Medulla oblongata (tissue), 1 donor: ENCODE measurements around the gene ATP4B.

Source experiments
- DNase-seq: peaks from one replicate; pipeline ENCODE4 v3.0.0-alpha.2; 2015; ENCODE audit errors: extremely low spot score

Gene ATP4B

DNA sequence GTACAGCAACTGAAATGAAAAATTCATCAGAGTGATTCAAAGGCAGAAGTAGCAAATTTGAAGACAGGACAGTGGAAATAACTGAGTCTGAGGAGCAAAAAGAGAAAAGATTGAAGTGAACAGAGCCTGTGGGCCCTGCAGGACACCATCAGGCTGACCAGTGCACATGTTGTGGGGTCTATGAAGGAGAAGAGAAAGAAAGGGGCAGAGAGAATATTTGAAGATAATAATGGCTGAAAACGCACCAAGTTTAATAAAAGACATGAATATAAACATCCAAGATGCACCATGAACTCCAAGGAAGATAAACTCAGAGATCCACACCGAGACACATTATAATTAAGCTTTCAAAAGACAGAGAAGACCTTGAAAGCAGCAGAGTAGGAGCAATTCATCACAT lies 15.4 kb downstream of the ATP4B start:
- DNase-seq: no peak

DNA sequence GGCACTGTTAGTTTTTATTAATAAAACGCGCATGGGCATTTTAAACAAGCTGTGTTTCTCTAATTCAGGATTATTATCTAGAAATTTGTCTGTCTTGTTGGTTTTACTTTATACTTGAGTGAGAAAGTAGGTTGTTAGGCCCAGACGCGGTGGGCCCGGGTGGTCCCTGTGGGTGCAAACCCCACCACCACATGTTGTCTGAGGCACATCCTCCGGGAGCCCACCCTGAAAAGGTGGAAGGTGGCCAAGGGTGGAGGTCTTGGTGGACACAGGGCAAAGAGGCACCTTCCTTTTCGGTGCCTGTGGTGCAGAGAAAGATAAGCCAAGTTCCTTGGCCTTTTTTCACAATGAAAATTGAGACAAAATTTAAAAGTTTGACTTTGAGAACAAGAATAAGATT lies 16.6 kb downstream of the ATP4B start:
- no peak for DNase-seq

DNA sequence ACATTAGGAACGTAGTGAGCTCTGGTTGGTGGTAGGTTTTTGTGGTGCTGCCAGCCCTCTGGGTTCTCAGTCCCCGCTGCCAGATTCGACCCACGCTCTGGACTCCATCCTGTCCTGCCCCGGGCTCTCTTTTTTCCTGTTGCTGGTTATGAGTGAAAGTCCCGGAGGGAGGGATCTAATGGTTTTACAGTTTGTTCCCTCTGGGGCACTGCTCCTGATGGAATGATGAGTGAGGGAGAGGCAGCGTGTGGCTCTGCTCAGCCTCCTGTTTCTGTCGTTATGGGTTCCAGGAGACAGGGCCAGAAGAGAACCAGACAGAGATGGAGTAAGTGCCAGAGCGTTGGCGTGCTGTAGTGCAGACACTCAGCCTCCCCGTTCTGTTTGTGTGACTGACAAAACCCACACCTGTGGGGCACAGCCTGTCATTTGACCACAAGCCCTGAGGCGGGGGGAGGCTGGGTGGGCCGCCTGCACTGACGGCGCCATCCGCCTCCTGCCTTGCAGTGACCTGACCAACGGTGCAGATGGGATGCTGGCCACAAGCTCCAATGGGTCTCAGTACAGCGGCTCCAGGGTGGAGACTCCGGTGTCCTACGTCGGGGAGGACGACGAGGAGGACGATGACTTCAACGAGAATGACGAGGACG lies 18.3 kb downstream of the ATP4B start:
- no peak for DNase-seq

DNA sequence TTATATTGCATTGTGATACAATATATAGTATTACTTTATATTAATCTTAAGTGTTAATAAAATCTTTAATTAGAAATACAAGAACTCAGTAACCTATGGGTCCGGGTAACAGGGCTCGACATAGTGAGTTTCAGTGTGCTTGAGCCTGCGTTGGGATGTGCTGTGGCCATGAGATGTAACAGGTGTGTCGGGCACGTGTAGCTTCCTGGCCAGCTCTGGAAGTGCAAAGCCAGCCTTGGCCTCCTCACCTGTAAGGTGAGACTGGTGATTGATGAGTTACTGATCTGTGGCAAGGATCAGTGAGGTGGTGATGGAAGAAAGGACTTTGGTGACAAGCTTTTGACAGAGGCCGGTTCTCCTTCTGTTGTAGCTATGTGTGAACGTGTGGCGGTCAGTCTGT lies 19.2 kb downstream of the ATP4B start:
- DNase-seq: no peak

DNA sequence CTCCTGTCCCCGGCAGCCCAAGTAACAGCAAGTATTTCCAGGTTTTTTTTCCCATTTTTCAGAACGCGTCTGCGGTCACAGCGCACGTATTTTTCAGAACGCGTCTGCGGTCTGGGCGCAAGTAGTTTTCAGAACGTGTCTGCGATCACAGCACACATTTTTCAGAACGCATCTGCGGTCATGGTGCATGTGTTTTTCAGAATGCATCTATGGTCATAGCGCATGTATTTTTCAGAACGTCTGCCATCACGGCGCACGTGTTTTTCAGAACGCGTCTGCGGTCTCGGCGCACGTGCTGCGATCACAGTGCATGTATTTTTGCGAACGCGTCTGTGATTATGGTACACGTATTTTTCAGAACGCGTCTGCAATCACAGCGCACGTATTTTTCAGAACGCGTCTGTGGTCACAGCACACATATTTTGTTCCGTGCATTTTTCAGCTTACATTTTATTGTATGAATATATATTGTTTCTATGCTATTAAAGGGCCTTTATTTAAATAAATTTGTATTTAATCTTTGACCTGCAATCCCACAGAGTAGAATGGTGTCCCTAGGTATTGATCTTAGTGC lies 19.7 kb downstream of the ATP4B start:
- DNase-seq: no peak

DNA sequence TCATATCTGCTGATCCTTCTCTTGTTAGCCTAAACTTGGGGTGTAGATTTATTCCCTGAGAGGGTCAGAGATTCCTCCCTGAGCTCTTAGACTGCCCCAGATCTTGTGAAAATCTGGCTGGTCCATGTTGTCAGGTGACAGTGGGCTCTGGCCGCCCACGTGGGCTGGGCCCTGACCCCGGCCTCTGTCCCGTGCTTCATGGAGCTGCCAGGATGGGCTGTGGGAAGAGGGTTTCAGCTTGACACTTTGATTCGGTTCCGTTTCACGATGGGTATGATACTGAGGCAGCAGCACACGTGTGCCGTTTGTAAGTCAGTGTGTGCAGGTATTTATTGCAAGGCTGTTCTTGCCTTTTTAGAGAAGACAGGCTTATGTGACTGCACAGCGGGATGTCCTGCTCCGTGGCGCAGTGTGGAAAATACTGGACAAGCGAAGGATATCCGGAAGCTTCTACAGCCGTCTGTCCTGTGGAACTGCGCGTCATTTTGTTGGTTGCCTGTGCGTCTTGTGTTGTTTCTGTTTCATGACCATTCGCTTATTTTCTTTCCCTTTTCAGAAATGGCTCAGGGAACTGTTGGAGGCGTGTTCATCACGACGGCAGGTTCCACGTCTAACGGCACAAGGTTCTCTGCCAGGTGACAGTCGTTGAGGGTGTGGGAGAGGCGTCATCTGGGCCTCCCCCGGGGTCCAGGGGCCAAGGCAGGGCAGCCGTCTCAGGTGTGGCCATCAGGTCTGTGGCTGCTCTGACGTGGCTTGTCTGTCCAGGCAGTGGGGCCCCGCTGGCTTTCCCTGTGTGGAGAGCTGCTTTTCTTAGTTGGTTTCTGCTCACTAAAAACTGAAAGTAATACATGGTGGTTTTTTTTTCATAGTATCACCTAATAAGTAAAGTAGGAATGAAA lies 20.5 kb downstream of the ATP4B start:
- DNase-seq: no peak

DNA sequence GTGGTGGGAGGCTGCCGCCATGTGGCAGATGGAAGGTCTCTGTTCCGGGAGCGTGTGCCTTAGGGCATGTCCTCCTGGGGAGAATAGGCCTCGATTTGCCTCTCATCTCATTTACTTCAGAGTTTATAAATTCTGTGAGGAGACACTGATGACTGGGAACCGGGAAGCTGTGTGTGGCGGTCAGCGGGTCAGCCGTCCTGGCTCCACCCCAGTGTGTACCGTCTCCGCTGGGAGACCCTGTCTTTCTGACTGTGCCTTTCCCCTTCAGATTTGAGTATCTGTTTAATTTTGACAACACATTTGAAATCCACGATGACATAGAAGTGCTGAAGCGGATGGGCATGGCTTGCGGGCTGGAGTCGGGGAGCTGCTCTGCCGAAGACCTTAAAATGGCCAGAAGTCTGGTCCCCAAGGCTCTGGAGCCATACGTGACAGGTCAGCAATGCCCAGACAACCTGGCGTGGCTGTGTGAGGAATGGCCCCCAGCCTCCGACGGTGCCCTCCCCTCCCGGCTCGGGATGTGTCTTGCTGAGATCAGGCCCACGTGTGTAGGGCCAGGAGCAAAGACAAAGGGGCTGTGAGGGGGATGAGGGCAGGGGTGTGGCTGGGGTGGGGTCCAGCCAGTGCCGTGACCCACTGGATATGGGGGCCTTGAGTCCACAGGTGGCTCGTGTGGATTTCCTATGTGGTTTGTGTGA lies 21.6 kb downstream of the ATP4B start:
- no peak for DNase-seq

DNA sequence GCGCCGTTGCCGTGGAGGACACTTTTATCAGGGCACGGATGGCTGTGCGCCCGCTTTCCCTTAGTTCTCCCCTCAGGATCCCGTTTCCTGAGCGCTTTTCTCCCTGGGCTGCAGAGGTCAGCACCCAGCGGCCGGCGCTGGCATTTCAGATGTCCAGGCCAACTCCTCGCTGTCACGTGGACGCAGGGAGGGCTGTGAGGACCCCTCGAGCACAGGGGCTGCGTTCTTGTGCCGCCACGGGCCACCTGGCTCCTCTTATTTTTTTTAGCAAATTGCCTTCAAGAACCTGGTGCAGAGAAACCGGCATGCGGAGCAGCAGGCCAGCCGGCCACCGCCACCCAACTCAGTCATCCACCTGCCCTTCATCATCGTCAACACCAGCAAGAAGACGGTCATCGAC lies 22.3 kb downstream of the ATP4B start:
- no peak for DNase-seq

DNA sequence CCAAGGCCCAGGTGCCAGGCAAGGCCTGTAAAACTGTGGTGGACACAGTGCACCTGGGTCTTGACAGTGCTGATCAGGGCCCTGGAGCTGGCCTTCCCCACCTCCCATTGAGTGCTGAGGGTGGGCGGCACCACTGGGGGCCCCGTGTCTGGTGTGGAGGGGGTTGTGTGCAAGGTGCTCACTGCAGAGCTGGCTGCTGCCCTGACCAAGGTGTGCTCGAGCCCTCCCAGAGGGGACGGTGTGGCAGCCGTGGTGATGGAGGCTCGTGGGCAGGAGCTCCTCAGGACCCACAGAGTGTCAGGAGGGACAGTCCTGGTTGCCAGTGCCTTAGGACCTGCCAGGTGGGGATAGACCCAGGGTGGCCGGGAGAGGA lies 23.0 kb downstream of the ATP4B start:
- no peak for DNase-seq

DNA sequence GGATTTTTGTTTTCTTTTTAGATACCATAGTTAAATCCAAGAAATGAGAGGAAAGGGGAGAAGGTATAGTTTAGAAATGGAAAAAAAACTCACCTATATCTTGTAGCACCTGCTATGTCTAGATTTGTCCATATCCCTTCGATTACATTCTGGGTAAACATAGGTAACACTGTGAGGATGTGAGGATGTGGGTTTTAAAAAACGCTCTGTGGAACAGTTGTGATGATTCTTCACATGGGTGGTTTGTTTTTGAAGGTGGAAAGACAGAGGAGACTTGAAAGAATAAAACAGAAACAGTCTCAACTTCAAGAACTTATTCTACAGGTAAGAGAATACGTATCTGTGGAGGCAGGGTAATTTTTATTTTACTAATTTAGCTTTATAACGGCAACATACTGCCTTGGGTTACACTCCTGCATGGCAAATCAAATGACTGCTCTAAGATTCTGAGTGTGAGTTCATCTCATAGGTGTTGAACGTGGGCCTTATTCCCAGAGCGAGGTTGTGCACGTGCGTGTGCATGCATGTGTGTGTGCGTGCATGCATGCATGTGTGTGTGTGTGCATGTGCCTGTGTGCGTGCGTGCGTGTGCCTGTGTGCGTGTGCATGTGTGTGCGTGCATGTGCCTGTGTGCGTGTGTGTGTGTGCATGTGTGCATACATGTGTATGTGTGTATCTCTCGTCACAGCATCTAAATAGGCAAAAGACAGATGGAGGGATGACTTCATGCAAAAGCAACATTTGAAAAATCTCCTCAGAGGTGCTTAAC lies 23.5 kb downstream of the ATP4B start:
- no peak for DNase-seq

DNA sequence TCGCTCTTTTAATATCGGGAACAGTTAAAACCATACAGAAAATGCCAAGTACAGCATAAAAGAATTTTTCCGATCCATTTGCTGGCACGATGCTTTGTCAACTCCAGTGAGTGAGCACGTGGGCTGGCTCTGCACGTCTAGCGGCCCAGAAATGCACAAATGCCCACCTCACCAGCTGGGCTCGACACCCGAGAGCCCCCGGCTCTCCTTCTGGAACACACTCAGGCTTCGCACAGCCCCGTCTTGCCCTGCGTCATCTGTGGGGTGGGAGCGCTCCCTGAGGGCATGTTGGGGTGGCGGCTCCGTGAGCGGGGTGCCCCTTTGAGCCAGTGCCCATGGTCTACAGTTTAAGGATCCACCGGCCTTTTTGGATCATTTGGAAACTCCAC lies 24.5 kb downstream of the ATP4B start:
- DNase-seq: no peak

DNA sequence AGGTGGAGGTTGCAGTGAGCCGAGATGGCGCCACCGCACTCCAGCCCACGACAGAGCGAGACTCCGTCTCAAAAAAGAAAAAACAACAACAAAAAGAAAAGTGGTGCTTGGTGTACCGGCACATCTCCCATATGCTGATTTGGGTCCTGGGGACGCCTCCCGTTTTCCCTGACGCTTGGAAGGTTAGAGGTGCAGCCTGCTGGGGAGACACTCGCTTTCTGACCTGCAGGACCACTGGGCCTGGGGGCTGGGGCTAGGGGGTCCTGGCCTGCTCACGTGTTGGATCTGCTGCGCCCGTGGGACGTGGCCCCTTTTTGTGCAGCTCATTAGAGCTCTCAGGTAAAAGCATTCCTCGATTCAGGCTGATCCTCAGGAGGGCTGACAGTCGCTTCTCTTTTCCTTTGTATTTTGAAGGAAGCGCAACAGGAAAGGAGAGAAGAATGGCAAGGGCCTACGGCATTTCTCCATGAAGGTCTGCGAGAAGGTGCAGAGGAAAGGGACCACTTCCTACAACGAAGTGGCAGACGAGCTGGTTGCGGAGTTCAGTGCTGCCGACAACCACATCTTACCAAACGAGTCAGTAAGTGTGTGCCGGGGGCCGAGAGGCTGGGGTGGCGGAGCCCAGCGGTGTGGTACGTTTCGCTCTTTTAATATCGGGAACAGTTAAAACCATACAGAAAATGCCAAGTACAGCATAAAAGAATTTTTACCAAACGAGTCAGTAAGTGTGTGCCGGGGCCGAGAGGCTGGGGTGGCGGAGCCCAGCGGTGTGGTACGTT lies 25.1 kb downstream of the ATP4B start:
- no peak for DNase-seq

DNA sequence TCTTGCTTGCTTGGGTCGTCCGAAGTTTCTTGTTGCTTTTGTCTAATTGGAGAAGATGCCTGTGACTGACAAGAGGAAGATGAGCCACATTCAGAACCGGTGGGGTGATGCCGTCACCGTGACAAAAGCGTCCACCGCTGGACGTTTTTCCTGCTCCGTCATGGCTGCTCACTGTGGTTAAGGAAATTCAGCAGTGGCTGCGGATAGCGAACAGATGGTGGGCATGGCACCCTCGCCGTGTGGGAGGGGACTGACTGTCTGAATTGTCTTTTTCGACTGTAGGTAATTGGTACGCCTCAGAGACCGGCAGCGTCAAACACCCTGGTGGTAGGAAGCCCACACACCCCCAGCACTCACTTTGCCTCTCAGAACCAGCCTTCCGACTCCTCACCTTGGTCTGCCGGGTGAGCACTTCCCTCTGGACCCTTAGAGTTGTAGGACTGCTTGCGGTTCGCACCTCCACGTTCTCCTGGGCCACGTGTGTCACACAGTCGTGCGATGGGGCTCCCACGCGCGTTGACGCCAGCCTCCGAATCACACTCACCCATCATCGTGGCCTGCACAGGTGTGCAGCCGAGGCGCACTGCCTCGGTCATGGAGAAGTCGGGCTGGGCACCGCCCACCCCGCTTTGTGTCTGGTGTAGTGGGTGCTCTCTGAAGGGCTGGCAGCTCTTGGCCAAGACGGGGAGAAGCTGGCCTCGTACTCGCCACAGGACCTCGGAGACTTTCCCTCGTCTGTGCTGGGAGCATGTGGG lies 26.5 kb downstream of the ATP4B start:
- no peak for DNase-seq

DNA sequence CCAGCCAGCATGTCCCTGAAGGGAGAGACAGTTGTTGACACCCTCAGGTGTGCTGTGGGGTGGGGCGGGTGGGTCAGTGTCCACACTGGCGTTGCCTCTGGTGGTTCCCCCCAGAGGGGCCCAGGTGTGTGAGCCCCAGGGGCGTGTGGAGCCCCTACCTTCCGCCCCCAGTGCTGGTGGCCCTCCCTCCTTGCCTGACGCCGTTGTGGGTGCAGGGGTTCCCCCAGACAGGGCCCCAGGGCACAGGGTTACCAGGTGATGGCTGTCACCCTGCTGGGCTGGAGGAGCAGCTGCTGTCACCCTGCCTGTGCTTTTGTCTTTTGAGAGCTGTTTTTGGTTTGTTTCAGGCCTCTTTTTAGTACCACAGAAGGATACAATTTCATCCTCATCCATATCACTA lies 27.2 kb downstream of the ATP4B start:
- DNase-seq: no peak

DNA sequence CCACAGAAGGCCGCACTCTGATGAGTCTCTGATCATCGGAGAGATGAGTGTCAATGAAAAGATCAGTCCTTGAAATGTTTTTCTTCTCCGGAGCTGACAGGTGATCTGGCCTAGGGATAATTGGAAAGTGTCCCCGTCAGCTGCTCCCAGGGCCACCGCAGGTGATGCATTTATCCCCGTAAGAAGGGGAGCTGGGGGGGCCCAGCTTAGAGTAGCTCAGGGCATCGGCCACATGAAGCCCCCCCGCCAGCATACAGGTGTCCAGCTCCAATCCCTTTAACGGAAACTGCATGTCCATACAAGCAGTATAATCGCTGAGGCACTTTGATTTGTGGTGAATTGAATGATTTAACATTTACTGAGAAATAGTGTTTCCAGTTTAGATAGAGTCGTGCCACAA lies 27.7 kb downstream of the ATP4B start:
- no peak for DNase-seq

DNA sequence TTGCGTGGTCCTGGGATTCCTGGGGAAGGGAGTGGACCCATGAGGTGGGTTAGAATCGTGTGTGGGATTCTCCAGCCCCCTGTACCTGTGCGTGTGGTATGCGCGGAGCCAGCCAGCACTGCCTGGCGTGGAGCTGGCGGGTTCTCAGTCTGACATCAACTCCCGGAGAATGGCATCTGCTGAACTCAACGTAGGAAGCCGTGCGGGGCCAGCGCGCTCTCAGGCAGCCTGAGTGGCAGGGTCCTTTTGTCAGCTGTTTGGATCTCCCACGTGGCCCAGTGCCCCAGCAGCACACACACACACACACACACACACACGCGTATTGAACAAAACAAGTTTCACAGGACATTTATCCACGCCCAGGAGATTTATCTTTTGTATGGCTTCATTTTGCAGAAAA lies 28.1 kb downstream of the ATP4B start:
- no peak for DNase-seq

DNA sequence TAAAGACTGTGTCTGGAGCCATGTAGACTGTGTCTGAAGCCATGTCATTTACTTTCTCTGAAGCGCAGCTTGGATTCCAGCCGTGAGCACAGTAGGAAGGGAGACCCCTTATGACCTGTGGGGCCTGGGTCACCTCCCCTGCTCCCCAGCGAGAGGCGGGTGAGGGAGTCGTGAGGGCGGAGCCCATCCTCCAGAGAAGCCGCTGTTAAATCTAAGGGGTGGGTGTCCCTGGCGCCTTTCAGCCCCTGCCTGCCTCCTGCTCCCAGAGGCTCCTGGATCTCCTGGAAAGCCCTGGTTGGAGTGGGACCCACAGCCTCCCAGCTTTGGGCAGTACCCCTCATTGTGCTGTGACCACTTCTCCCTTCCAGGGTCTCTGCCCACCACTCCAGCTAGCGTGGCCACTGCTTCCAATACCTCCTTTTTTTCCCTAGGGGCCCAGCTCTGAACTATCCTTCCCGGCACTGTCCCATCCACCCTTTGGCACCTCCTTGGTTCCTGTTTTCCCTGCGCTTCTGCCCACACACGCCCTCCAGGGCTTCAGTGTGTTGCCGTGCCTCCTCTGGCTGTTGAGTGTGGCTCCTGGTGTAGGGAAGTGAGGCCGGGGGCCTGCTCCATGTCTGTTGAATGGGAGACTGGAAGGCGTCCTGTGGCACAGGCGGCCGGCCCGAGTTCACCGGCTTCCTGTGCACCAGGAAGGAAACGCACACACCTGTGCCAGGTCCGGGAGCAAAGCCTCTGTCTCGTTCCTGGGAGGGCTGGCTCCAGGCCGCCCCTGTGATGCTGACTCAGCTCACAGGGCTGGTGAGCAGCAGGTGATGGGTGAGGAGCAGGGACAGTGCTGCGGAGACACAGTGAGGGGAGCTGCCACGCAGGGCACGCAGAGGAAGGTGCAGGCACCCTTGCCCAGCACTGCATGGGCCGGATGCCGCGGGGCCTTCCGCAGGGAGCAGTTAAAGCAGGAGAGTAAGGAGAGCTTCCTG lies 29.4 kb downstream of the ATP4B start:
- no peak for DNase-seq

DNA sequence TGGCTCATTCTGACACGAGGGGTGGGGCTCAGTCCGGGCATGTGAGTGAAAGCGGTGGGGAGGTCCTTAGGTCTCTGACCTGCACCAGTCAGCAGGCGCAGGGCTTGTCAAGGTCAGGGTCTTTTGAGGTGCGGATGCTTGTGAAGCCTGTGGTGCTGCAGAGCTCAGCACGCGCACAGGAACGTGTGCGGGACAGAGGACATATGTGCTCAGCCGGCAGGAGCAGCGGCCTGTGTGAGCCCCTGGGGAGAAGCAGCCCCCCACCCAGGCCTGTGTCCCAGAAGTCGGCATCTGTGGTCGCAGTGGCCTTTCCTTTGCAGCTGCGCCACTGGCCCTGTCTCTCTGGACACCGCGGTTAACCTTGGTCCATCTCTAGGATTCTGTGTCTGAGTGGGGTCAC lies 30.9 kb downstream of the ATP4B start:
- DNase-seq: no peak
